ENCODE results near the gene LIFR. TPM values are rescaled to one million over a fixed set of nuclear protein-coding genes. Genes with fewer than 3 reads are reported as not detected.
"Not testable (repeated sequence)": the region's sequence is repeated elsewhere in the genome, so short reads cannot be mapped to it uniquely, and the experiment has no call there.

Gene LIFR, protein sequence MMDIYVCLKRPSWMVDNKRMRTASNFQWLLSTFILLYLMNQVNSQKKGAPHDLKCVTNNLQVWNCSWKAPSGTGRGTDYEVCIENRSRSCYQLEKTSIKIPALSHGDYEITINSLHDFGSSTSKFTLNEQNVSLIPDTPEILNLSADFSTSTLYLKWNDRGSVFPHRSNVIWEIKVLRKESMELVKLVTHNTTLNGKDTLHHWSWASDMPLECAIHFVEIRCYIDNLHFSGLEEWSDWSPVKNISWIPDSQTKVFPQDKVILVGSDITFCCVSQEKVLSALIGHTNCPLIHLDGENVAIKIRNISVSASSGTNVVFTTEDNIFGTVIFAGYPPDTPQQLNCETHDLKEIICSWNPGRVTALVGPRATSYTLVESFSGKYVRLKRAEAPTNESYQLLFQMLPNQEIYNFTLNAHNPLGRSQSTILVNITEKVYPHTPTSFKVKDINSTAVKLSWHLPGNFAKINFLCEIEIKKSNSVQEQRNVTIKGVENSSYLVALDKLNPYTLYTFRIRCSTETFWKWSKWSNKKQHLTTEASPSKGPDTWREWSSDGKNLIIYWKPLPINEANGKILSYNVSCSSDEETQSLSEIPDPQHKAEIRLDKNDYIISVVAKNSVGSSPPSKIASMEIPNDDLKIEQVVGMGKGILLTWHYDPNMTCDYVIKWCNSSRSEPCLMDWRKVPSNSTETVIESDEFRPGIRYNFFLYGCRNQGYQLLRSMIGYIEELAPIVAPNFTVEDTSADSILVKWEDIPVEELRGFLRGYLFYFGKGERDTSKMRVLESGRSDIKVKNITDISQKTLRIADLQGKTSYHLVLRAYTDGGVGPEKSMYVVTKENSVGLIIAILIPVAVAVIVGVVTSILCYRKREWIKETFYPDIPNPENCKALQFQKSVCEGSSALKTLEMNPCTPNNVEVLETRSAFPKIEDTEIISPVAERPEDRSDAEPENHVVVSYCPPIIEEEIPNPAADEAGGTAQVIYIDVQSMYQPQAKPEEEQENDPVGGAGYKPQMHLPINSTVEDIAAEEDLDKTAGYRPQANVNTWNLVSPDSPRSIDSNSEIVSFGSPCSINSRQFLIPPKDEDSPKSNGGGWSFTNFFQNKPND
- under 1 TPM in 1 of 2 donors, not detected in 1; 0.25 TPM for total RNA-seq

DNA sequence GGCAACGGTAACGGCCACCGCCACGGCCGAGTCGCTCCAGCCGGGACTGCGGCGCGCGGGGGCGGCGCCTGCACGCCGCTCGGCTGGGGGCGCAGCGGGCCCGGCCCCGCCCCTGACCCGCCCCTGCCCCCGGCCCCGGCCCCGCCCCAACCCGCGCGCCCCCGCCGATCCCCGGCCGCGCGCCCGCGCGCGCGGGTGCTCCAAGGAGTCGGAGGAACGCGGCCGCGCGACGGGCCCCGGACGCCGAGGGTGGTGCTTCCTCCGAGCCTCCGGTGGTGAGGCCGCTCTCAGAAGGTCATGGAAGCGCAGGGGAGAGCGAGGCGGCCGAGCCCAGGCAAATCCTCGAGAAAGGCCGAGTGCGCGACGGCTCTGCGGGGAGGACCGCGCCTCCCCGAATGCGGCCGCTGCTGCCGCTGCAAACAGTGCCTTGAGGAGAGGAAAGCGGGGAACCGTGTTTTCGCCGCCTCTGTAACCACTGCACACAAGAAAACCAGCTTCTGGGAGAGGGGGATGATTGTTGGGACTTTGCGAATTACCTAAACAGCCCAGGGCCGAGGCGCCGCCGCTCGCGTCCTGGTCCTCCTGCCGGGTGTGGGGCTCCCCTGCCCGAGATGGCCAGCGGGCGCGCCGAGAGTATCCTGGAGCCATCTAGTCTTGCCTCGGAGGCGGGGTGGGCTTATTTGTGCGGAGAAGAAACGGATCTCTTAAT lies at the start of gene LIFR:
LIFR (minus strand) TSS at position 48 of the 709 bp plus-strand sequence. CDS start 25,999 bp downstream, outside the sequence.
- no peak within 1 kb of the TSS for H3K27ac Mint-ChIP-seq
- DNase-seq (ENCODE audit: low spot score in 2 of 2), result peak; percentile 48 to 57
- peak; percentile 83 to 88 for ATAC-seq
- no peaks in the 10 kb centered on the region for H3K9me3 Mint-ChIP-seq
- H3K36me3 Mint-ChIP-seq, result no peaks in the 10 kb centered on the region

- peaks cover 0 to 4% of the 10 kb centered on the region in 2 donors for H3K9me3 Mint-ChIP-seq
- H3K36me3 Mint-ChIP-seq, result no peaks in the 10 kb centered on the region
- no peak for DNase-seq (ENCODE audit: low spot score in 2 of 2)
- no peak for ATAC-seq
- no peak overlapping the region for H3K27ac Mint-ChIP-seq
Observed at GRCh38 chr5:38605610-38606009, 49.2 kb upstream of the LIFR start.

- Mint-ChIP-seq H3K27ac (no peak overlapping the region), H3K36me3 (no peaks in the 10 kb centered on the region), H3K9me3 (peaks cover 0 to 4% of the 10 kb centered on the region in 2 donors)
- no peak for DNase-seq (ENCODE audit: low spot score in 2 of 2)
- no peak for ATAC-seq
Observed at GRCh38 chr5:38603691-38604090, 47.2 kb upstream of the LIFR start.

- Mint-ChIP-seq H3K36me3 (no peaks in the 10 kb centered on the region), H3K27ac (no peak overlapping the region), H3K9me3 (peaks cover 0 to 4% of the 10 kb centered on the region in 2 donors)
- no peak for ATAC-seq
- no peak for DNase-seq (ENCODE audit: low spot score in 2 of 2)
Observed at GRCh38 chr5:38602641-38603040, 46.2 kb upstream of the LIFR start.

DNA sequence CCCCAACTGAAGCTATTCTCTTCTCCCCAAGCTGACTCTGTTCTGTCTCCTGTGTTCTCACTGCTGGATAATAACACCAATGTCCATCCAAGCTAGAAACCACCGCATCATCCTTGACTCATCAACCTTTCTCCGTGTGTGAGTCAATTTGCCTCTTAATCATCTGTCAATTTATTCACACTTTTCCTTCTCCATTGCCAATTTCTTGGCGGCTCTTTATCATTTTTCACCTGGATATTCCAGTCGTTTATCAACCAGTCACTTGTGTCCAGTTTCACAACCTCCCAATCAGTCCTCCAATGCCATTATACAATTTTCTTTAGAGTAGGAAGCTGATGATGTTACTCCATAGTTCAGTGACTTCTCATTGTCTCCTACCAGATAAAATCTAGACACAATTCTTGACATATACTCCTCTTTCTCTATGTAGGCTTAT lies 45.4 kb upstream of the LIFR start:
- H3K27ac Mint-ChIP-seq, result no peak overlapping the region
- ATAC-seq (no peak), DNase-seq (ENCODE audit: low spot score in 2 of 2) (no peak)
- H3K9me3 Mint-ChIP-seq, result peaks cover 0 to 4% of the 10 kb centered on the region in 2 donors
- no peaks in the 10 kb centered on the region for H3K36me3 Mint-ChIP-seq

- Mint-ChIP-seq H3K9me3 (peaks cover 0 to 4% of the 10 kb centered on the region in 2 donors), H3K36me3 (no peaks in the 10 kb centered on the region), H3K27ac (no peak overlapping the region)
- ATAC-seq, result no peak
- no peak for DNase-seq (ENCODE audit: low spot score in 2 of 2)
Observed at GRCh38 chr5:38601133-38601862, 44.9 kb upstream of the LIFR start.

DNA sequence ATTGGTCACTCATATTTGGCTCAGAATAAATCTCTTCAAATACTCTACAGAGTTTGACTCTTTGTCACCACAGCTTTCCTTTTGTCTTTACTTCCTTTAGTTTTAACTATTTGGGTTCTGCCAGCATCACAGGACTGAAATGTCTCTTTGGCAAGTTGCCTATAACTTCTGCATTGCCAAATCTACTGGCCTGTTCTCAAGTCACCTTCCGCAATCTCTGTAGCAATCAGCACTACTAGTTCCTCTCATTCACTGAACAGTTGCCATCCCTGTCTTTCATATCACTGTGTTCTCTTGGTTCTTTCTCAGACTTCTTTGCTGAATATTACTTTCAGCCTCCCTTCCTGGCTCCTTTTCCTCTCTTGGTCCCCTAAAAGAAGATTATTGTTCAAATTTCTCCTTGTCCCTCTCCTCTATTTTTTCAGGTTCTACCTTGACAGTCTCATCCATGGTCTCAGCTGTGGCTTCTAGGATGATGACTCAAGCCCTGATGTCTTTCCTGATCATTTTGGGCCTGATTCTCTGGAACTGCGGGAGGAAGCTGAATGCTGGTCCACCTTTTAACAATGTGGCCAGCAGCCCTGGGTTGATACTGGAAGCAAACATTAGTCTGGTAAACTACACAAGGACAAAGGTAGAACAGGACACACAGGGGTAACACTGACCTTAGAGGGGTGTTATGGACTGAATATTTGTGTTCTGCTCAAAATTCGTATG lies 44.0 kb upstream of the LIFR start:
- H3K36me3 Mint-ChIP-seq, result no peaks in the 10 kb centered on the region
- H3K27ac Mint-ChIP-seq, result no peak overlapping the region
- ATAC-seq (no peak), DNase-seq (ENCODE audit: low spot score in 2 of 2) (no peak)
- peaks cover 0 to 4% of the 10 kb centered on the region in 2 donors for H3K9me3 Mint-ChIP-seq

GRCh38 chr5:38599751-38600150 lies 43.3 kb upstream of the LIFR start:
- not testable (repeated sequence) for H3K36me3 Mint-ChIP-seq; ATAC-seq; H3K27ac Mint-ChIP-seq; H3K9me3 Mint-ChIP-seq; DNase-seq (ENCODE audit: low spot score in 2 of 2)

DNA sequence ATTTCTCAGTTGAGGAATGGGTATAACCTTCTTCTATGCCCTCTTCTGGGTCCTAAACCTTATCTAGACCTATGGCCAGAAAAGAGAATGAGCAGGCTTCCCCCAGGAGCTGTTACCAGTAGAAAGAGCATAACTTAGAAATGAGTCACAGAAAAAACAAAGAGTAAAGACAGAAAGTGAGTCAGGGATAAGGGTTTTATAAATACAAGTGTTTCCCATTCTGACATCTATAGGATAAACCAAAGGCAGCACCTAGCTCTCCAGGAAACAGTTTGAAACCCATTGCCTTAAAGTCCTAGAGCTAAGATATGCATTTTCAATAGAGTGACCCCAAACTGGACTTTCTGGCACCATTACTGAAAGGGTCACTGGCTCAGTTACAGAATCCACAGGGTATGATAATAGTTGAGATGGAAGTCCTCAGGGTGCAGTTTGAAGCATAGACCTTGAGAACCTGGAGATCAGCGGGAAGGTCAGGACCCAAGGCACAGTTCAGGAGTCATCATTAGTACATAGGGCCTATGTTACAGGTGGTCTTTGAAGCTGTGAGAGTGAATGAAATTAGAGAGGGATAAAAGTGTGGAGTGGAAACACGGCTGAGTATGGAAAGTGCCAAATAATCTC lies 42.7 kb upstream of the LIFR start:
- DNase-seq (ENCODE audit: low spot score in 2 of 2), result no peak
- Mint-ChIP-seq H3K9me3 (peaks cover 0 to 4% of the 10 kb centered on the region in 2 donors), H3K36me3 (no peaks in the 10 kb centered on the region), H3K27ac (no peak overlapping the region)
- ATAC-seq, result peak in 1 of 2 donors; percentile 49

DNA sequence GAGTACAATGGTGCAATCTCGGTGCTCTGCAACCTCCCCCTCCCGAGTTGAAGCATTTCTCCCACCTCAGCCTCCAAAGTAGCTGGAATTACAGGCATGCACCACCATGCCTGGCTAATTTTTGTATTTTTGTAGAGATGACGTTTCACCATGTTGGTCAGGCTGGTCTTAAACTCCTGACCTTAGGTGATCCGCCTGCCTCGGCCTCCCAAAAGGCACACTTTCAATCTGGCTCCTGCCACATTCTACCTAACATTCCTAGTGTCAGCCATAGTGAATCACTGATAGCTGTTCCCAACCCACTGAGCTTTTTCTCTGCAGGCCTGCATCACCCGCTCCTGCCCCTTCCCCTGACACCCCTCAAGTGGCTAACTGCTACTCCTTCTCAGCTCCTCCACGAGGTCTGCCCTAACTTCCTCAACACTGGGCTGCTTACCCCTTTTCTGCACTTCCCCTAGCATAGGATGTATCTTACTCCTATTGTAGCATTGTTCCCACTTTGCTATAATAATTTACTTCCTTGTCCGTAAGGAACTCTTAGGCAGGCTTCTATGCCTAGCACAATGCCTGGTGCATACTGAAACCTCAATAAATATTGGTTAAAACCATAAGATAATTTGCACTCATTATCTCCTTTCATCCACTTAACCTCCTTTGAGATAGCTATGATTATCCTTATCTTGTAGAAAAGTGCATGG lies 42.0 kb upstream of the LIFR start:
- Mint-ChIP-seq H3K9me3 (peaks cover 0 to 4% of the 10 kb centered on the region in 2 donors), H3K36me3 (no peaks in the 10 kb centered on the region), H3K27ac (no peak overlapping the region)
- DNase-seq (ENCODE audit: low spot score in 2 of 2) (no peak), ATAC-seq (no peak)

DNA sequence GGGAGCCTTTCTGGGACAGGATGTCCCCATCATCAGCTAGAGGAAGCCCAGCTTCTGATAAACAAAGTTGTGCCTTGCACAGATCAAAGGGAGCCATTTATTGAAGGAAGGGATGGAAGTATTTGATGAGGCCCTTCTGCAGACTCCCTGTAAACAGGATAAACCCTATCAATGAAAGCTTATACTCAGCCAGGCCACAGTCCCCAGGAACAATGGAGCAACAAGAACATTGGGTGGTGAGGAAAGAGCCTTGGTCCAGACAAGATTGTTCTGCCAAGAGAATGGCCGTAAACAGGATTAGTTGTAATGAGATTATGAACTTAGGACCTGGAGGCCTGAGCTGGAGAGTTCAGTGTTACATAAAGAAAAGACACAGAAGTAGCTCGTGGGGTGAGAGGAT lies 40.5 kb upstream of the LIFR start:
- H3K36me3 Mint-ChIP-seq, result no peaks in the 10 kb centered on the region
- DNase-seq (ENCODE audit: low spot score in 2 of 2), result no peak
- ATAC-seq, result no peak
- no peak overlapping the region for H3K27ac Mint-ChIP-seq
- peaks cover 0 to 3% of the 10 kb centered on the region in 2 donors for H3K9me3 Mint-ChIP-seq

GRCh38 chr5:38595132-38595745 lies 38.8 kb upstream of the LIFR start:
- no peaks in the 10 kb centered on the region for H3K9me3 Mint-ChIP-seq
- ATAC-seq, result no peak

DNA sequence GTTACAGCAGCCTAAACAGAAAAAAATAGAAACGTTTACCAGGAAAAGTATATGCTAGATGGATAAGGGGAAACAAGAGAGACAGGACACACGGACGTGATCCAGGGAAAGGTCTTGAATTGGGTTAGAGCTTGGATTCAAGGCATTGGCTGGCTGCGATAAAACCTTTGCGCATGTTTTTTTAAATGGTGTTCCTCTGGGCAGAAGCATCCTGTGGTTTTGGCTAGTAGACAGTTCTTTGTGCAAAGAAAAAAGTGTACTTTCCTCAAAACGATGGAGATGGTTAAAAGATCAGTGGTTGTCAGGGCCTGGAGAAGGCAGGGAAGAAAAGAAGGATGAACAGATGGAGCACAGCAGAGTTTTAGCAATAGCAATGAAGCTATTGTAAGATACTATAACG lies 37.5 kb upstream of the LIFR start:
- Mint-ChIP-seq H3K9me3 (no peaks in the 10 kb centered on the region), H3K27ac (no peak overlapping the region), H3K36me3 (no peaks in the 10 kb centered on the region)
- DNase-seq (ENCODE audit: low spot score in 2 of 2), result no peak
- no peak for ATAC-seq

More at GRCh38 chr5:38595132-38595745, 38.8 kb upstream of the LIFR start:
- DNase-seq (ENCODE audit: low spot score in 2 of 2), result no peak
- H3K27ac Mint-ChIP-seq, result no peak overlapping the region
- no peaks in the 10 kb centered on the region for H3K36me3 Mint-ChIP-seq

- ATAC-seq (no peak), DNase-seq (ENCODE audit: low spot score in 2 of 2) (no peak)
- H3K9me3 Mint-ChIP-seq, result no peaks in the 10 kb centered on the region
- no peak overlapping the region for H3K27ac Mint-ChIP-seq
- H3K36me3 Mint-ChIP-seq, result no peaks in the 10 kb centered on the region
Observed at GRCh38 chr5:38591523-38591849, 35.0 kb upstream of the LIFR start.
